Endothelial cell (in vitro differentiated cells): ENCODE data around the gene PLA2G15. TPM values are rescaled to one million over a fixed set of nuclear protein-coding genes. Genes with fewer than 3 reads are reported as not detected.

Experiments
- DNase-seq: peaks from one replicate; pipeline ENCODE4 v3.0.0; 2021; ENCODE audit warnings: low spot score
- H3K27ac Mint-ChIP-seq: one replicate; pipeline ENCODE4 v1.8.0; 2021; ENCODE audit warnings: mixed read lengths, inconsistent platforms; ENCODE audit not compliant: unreplicated experiment
- H3K27me3 Mint-ChIP-seq: one replicate; pipeline ENCODE4 v1.8.0; 2021; ENCODE audit warnings: mild to moderate bottlenecking, moderate library complexity, mixed read lengths, inconsistent platforms; ENCODE audit not compliant: unreplicated experiment
- H3K36me3 Mint-ChIP-seq: one replicate; pipeline ENCODE4 v1.8.0; 2021; ENCODE audit warnings: mild to moderate bottlenecking, low read depth, mixed read lengths, inconsistent platforms; ENCODE audit not compliant: unreplicated experiment
- H3K4me1 Mint-ChIP-seq: one replicate; pipeline ENCODE4 v1.8.0; 2021; ENCODE audit warnings: mild to moderate bottlenecking, mixed read lengths, inconsistent platforms; ENCODE audit not compliant: unreplicated experiment
- H3K4me3 Mint-ChIP-seq: one replicate; pipeline ENCODE4 v1.8.0; 2021; ENCODE audit warnings: mild to moderate bottlenecking, mixed read lengths, inconsistent platforms; ENCODE audit not compliant: unreplicated experiment
- H3K9me3 Mint-ChIP-seq: one replicate; pipeline ENCODE4 v1.8.0; 2021; ENCODE audit warnings: mixed read lengths, inconsistent platforms; ENCODE audit not compliant: unreplicated experiment
- total RNA-seq: library from RNA; stranded (reverse); fragmentation: NEBNext Ultra II Directional; extraction: Animal tissue kit (Norgen Biotek cat#: 25700); gene quantifications from one replicate; pipeline ENCODE4 v1.2.1, GENCODE V29; 2021; ENCODE audit not compliant: unreplicated experiment
- TF ChIP-seq, protein P1 (sequence below): fragments of 200-600 bp; sonication (generic); IDR thresholded peaks from one replicate; pipeline ENCODE4 v1.5.0; 2021; ENCODE audit warnings: antibody characterized with exemption; ENCODE audit not compliant: unreplicated experiment

Gene PLA2G15
- total RNA-seq, 1 donor from 2014 or later = 14.9 TPM

DNA sequence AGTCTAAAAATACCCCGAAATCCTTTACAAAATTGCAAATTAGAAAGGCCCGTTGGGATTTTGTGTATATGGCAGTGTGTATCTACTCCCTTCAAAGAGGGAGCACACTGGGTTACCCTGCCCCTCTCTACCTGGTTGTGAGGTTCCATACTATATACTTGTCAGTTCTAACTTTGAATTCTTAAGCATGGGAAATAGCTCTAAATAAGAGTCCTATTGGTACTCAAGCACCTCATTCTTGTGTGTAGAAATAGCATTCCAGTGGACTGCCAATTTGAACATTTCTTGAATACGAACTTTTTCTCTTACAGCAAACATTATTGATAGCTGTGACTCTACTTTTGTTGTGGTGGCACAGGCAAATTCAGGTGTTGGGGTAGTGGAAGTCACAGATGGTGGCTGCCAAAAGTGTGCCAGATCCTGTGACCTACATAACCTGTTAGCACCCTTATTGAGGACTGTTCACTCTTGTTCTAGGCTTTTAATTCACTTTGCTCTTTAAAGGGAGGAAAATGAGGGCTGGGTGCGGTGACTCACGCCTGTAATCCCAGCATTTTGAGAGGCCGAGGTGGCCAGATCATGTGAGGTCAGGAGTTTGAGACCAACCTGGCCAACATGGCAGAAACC lies 25.3 kb upstream of the PLA2G15 start:
- Mint-ChIP-seq H3K4me3 (no peak overlapping the region), H3K9me3 (no peaks in the 10 kb centered on the region), H3K4me1 (no peaks in the 10 kb centered on the region), H3K27me3 (peaks cover 1% of the 10 kb centered on the region), H3K27ac (no peak overlapping the region), H3K36me3 (no peaks in the 10 kb centered on the region)
- DNase-seq = no peak
- TF ChIP-seq, protein P1, sequence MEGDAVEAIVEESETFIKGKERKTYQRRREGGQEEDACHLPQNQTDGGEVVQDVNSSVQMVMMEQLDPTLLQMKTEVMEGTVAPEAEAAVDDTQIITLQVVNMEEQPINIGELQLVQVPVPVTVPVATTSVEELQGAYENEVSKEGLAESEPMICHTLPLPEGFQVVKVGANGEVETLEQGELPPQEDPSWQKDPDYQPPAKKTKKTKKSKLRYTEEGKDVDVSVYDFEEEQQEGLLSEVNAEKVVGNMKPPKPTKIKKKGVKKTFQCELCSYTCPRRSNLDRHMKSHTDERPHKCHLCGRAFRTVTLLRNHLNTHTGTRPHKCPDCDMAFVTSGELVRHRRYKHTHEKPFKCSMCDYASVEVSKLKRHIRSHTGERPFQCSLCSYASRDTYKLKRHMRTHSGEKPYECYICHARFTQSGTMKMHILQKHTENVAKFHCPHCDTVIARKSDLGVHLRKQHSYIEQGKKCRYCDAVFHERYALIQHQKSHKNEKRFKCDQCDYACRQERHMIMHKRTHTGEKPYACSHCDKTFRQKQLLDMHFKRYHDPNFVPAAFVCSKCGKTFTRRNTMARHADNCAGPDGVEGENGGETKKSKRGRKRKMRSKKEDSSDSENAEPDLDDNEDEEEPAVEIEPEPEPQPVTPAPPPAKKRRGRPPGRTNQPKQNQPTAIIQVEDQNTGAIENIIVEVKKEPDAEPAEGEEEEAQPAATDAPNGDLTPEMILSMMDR = no peak

DNA sequence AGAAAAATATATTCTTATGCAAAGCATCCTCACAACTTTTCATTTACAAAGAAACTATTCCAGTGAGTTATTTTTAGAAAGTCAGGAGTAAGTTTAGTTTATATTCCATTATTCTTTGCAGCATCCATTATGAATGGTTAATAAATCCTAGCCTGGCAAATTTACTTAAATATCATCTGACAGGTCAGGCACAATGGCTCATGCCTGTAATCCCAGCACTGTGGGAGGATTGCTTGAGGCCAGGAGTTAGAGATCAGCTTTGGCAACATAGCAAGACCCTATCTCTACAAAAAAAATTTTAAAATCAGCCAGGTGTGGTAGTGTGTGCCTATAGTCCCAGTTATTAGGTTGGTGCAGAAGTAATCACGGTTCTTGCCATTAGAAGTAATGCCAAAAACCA lies 22.1 kb upstream of the PLA2G15 start:
- Mint-ChIP-seq H3K9me3 (no peaks in the 10 kb centered on the region), H3K4me1 (no peaks in the 10 kb centered on the region), H3K36me3 (no peaks in the 10 kb centered on the region), H3K27me3 (no peaks in the 10 kb centered on the region), H3K4me3 (no peak overlapping the region), H3K27ac (no peak overlapping the region)
- TF ChIP-seq, protein P1 = no peak
- DNase-seq = no peak

- H3K9me3 Mint-ChIP-seq = no peaks in the 10 kb centered on the region
- no peaks in the 10 kb centered on the region for H3K4me1 Mint-ChIP-seq
- no peak overlapping the region for H3K4me3 Mint-ChIP-seq
- no peak for DNase-seq
- no peaks in the 10 kb centered on the region for H3K36me3 Mint-ChIP-seq
- H3K27me3 Mint-ChIP-seq = peaks cover 6% of the 10 kb centered on the region
- H3K27ac Mint-ChIP-seq = no peak overlapping the region
- TF ChIP-seq, protein P1 = no peak
Measured at GRCh38 chr16:68226116-68226515, 19.1 kb upstream of the PLA2G15 start.

- Mint-ChIP-seq H3K27ac (no peak overlapping the region), H3K4me3 (no peak overlapping the region), H3K27me3 (peaks cover 9% of the 10 kb centered on the region), H3K4me1 (no peaks in the 10 kb centered on the region), H3K9me3 (no peaks in the 10 kb centered on the region), H3K36me3 (no peaks in the 10 kb centered on the region)
- TF ChIP-seq, protein P1 = no peak
- DNase-seq = no peak
Measured at GRCh38 chr16:68227183-68227793, 17.9 kb upstream of the PLA2G15 start.

GRCh38 chr16:68227850-68228553 lies 17.2 kb upstream of the PLA2G15 start:
- no peak overlapping the region for H3K27ac Mint-ChIP-seq

More at GRCh38 chr16:68227850-68228553, 17.2 kb upstream of the PLA2G15 start:
- H3K27me3 Mint-ChIP-seq = peaks cover 14% of the 10 kb centered on the region
- TF ChIP-seq, protein P1 = no peak
- no peaks in the 10 kb centered on the region for H3K9me3 Mint-ChIP-seq
- no peak for DNase-seq
- no peaks in the 10 kb centered on the region for H3K4me1 Mint-ChIP-seq
- no peaks in the 10 kb centered on the region for H3K36me3 Mint-ChIP-seq
- H3K4me3 Mint-ChIP-seq = no peak overlapping the region
